ENCODE data around the gene GPRIN2. TPM values are rescaled to one million over a fixed set of nuclear protein-coding genes. Genes with fewer than 3 reads are reported as not detected.
A peak's percentile ranks its signal among the peaks of the same experiment; 100 is the strongest.
"Not testable (repeated sequence)": the region's sequence is repeated elsewhere in the genome, so short reads cannot be mapped to it uniquely, and the experiment has no call there.

Gene GPRIN2
- total RNA-seq (2021) = 10.1 and 10.5 TPM in 2 replicates
- long read RNA-seq, partial matches to known transcripts = 1 of 36 reads
- long read RNA-seq, other reads (novel, unspliced or antisense) = 33 of 36 reads

DNA sequence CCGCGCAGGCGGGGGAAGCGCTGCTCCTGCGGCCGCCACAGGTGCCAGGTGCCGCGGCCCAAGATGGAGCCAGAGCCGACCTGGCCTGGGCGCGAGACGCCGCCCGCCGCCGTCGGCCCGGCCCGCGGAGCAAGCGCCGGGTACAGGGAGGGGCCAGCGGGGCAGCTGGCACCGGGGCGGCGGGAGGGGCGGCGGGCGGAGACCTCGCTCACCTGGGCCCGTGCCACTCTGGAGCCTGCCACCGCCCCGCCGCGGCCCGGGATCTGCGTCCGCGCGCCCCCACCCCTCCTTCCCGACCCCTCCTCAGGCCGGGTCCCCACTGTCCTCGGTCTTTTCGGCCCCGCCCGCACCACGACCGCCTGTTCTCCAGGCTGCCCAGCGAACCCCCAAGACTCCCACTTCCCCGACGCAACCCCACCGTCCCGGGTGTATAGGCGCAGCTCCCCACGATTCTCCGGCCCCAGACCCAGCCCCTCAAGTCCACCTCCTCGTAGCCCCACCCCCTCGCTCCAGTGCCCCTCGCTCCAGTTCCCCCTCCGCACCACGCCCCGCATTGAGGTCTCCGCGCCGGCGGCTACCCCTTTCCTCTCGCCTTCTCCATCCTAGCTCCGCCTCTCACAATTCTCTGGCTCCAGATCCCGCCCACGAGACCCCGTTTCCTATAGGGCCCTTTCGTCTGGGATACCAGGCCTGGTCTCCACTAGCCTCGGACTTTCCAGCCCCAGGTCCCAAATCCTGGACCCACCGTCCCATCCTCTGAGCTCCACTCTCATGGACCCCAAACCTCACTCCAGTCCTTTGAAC lies at the start of gene GPRIN2:
GPRIN2 (minus strand) TSS at position 144 of the 804 bp plus-strand sequence. CDS start 5,922 bp downstream, outside the sequence.
- WGBS (ENCODE audit: extremely low coverage, insufficient read length, low lambda C conversion rate) = no CpG with 5 or more reads among the region's 74 CpGs
- Mint-ChIP-seq H3K27ac (peak within 1 kb of the TSS in 2 of 3 experiments; percentile 29 to 90; a peak in 4 of 7 replicates), H3K27me3 (ENCODE audit: low read depth) (no peaks in the 10 kb centered on the region), H3K4me1 (peaks cover 3 to 4% of the 10 kb centered on the region in 2 experiments; a peak in 3 of 4 replicates), H3K4me3 (peak within 1 kb of the TSS in 1 of 2 experiments; percentile 81; a peak in 4 of 5 replicates), H3K36me3 (ENCODE audit: insufficient read depth in 1 of 3, low read depth in 3 of 3) (no peaks in the 10 kb centered on the region), H3K9me3 (no peaks in the 10 kb centered on the region)
- Histone ChIP-seq H4K5ac (ENCODE audit: insufficient read length, low read depth, low read length) (no peak within 1 kb of the TSS), H3K4ac (ENCODE audit: low read depth, low read length) (no peak within 1 kb of the TSS), H3K23me2 (ENCODE audit: insufficient read length, low read depth, low read length, poor library complexity, severe bottlenecking) (peaks cover 14% of the 10 kb centered on the region), H2BK5ac (ENCODE audit: insufficient read length, low read length) (no peak within 1 kb of the TSS), H2BK120ac (ENCODE audit: low read depth, low read length, poor library complexity, severe bottlenecking) (no peak within 1 kb of the TSS), H2BK12ac (ENCODE audit: insufficient read length, low read depth, low read length) (no peak within 1 kb of the TSS), H3K9me3 (ENCODE audit: control insufficient read depth, low read depth, low read length) (no peaks in the 10 kb centered on the region), H2AFZ (ENCODE audit: low read length) (no peak within 1 kb of the TSS), H3K79me1 (ENCODE audit: insufficient read depth, low read depth, low read length, poor library complexity, severe bottlenecking) (no peaks in the 10 kb centered on the region), H2BK20ac (ENCODE audit: low read depth, low read length, poor library complexity, severe bottlenecking) (no peak within 1 kb of the TSS), H4K8ac (replicated peaks; ENCODE audit: insufficient read length, low read depth, low read length) (no peak within 1 kb of the TSS), H3K27ac (ENCODE audit: insufficient read length, low read depth, low read length) (no peak within 1 kb of the TSS), H4K91ac (ENCODE audit: insufficient read length, low read depth, low read length) (no peak within 1 kb of the TSS), H3K27me3 (ENCODE audit: insufficient read depth, low read length) (peaks cover 2% of the 10 kb centered on the region; the same call in 1 of the 2 replicates), H3K14ac (ENCODE audit: insufficient read depth, low read length) (peak within 1 kb of the TSS; percentile 49), H3K79me2 (ENCODE audit: insufficient read depth, low read length) (no peaks in the 10 kb centered on the region), H3K23ac (ENCODE audit: insufficient read length, low read depth, low read length) (no peak within 1 kb of the TSS), H2BK15ac (ENCODE audit: low read depth, low read length) (no peak within 1 kb of the TSS), H3T11ph (ENCODE audit: low read length) (no peak within 1 kb of the TSS), H3K56ac (ENCODE audit: insufficient read length, low read depth, low read length) (no peak within 1 kb of the TSS), H4K20me1 (ENCODE audit: control insufficient read depth, insufficient read depth, insufficient read length) (no peaks in the 10 kb centered on the region), H2AK5ac (ENCODE audit: insufficient read length, low read length) (no peak within 1 kb of the TSS), H3K4me2 (ENCODE audit: insufficient read depth, insufficient read length, low read length) (peak within 1 kb of the TSS; percentile 43), H3K9ac (ENCODE audit: extremely low read depth, insufficient read length, low read length) (peak within 1 kb of the TSS; percentile 27), H3K18ac (ENCODE audit: insufficient read length, low read depth, low read length) (peak within 1 kb of the TSS; percentile 6), H3K4me1 (ENCODE audit: insufficient read depth, low read length) (peaks cover 4% of the 10 kb centered on the region; the same call in 1 of the 2 replicates)
- DNase-seq = peak; percentile 92
- TF ChIP-seq, protein P1, sequence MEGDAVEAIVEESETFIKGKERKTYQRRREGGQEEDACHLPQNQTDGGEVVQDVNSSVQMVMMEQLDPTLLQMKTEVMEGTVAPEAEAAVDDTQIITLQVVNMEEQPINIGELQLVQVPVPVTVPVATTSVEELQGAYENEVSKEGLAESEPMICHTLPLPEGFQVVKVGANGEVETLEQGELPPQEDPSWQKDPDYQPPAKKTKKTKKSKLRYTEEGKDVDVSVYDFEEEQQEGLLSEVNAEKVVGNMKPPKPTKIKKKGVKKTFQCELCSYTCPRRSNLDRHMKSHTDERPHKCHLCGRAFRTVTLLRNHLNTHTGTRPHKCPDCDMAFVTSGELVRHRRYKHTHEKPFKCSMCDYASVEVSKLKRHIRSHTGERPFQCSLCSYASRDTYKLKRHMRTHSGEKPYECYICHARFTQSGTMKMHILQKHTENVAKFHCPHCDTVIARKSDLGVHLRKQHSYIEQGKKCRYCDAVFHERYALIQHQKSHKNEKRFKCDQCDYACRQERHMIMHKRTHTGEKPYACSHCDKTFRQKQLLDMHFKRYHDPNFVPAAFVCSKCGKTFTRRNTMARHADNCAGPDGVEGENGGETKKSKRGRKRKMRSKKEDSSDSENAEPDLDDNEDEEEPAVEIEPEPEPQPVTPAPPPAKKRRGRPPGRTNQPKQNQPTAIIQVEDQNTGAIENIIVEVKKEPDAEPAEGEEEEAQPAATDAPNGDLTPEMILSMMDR (conservative IDR thresholded peaks at IDR 0.05) = no peak

DNA sequence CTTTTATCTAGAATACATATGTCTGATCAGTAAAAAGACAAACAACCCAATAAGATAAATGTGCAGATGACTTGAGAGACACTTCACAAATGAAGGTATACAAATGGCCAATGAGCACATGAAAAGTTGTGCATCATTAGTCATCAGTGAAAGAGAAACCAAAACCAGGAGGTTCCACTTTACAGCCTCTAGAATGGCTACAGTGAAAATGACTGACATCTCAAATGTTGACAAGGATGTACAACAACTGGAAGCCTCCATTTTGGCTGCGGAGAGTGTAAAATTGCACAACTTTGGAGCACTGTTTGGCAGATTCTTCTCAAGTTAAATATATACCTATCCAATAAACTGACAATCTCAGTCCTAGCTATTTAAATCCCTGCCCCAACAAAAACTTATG lies 44.1 kb upstream of the GPRIN2 start:
- not testable (repeated sequence) for H3K9ac ChIP-seq (ENCODE audit: extremely low read depth, insufficient read length, low read length); H3K23me2 ChIP-seq (ENCODE audit: insufficient read length, low read depth, low read length, poor library complexity, severe bottlenecking)

More for the DNA sequence above, 44.1 kb upstream of the GPRIN2 start:
- H3K56ac ChIP-seq (ENCODE audit: insufficient read length, low read depth, low read length); H3T11ph ChIP-seq (ENCODE audit: low read length); H3K4me2 ChIP-seq (ENCODE audit: insufficient read depth, insufficient read length, low read length); H3K4me3 Mint-ChIP-seq; H2BK20ac ChIP-seq (ENCODE audit: low read depth, low read length, poor library complexity, severe bottlenecking); H3K79me2 ChIP-seq (ENCODE audit: insufficient read depth, low read length); H2BK12ac ChIP-seq (ENCODE audit: insufficient read length, low read depth, low read length); H3K4me1 ChIP-seq (ENCODE audit: insufficient read depth, low read length); H2AFZ ChIP-seq (ENCODE audit: low read length); H4K8ac ChIP-seq (replicated peaks; ENCODE audit: insufficient read length, low read depth, low read length); H4K91ac ChIP-seq (ENCODE audit: insufficient read length, low read depth, low read length); H3K4me1 Mint-ChIP-seq; H4K20me1 ChIP-seq (ENCODE audit: control insufficient read depth, insufficient read depth, insufficient read length); H2BK15ac ChIP-seq (ENCODE audit: low read depth, low read length); H4K5ac ChIP-seq (ENCODE audit: insufficient read length, low read depth, low read length); H3K27me3 Mint-ChIP-seq (ENCODE audit: low read depth); H3K23ac ChIP-seq (ENCODE audit: insufficient read length, low read depth, low read length); H2BK120ac ChIP-seq (ENCODE audit: low read depth, low read length, poor library complexity, severe bottlenecking); H3K27me3 ChIP-seq (ENCODE audit: insufficient read depth, low read length); DNase-seq; H3K79me1 ChIP-seq (ENCODE audit: insufficient read depth, low read depth, low read length, poor library complexity, severe bottlenecking); H3K36me3 Mint-ChIP-seq (ENCODE audit: insufficient read depth in 1 of 3, low read depth in 3 of 3); H3K9me3 Mint-ChIP-seq; H3K27ac ChIP-seq (ENCODE audit: insufficient read length, low read depth, low read length); H3K27ac Mint-ChIP-seq; H3K18ac ChIP-seq (ENCODE audit: insufficient read length, low read depth, low read length); H2BK5ac ChIP-seq (ENCODE audit: insufficient read length, low read length); H3K9me3 ChIP-seq (ENCODE audit: control insufficient read depth, low read depth, low read length); H3K14ac ChIP-seq (ENCODE audit: insufficient read depth, low read length); H3K4ac ChIP-seq (ENCODE audit: low read depth, low read length); H2AK5ac ChIP-seq (ENCODE audit: insufficient read length, low read length): not testable (repeated sequence)
- no CpG with 5 or more reads among the region's 1 CpG for WGBS (ENCODE audit: extremely low coverage, insufficient read length, low lambda C conversion rate)

All from H9 (cell line).